K562 (cell line): Measurements from ENCODE around the gene RNF26.

ENCODE experiments used
- BHLHE40 ChIP-seq: IDR thresholded peaks from 2 replicates; pipeline ENCODE4 v1.6.1; 2011; ENCODE audit warnings: low read length, improper control_type of control experiment
- CHCHD3 ChIP-seq: fragments of 250-450 bp; sonication (Bioruptor Pico); IDR thresholded peaks from 2 replicates; pipeline ENCODE4 v2.1.2; 2022; ENCODE audit warnings: mild to moderate bottlenecking
- PCBP1 ChIP-seq: fragments of 200-400 bp; formaldehyde crosslinking; IDR thresholded peaks from 2 replicates; pipeline ENCODE4 v1.6.1; 2018; ENCODE audit warnings: mild to moderate bottlenecking, low read depth, low read length; ENCODE audit not compliant: poor library complexity, severe bottlenecking
- POLR2A ChIP-seq: fragments of 450-650 bp; conservative IDR thresholded peaks from 2 replicates; pipeline ENCODE4 v1.6.1; 2016
- TAF7 ChIP-seq: fragments of 450-650 bp; IDR thresholded peaks from 2 replicates; pipeline ENCODE4 v1.6.1; 2016; ENCODE audit warnings: missing genetic modification characterization, missing compliant biosample characterization
- TF ChIP-seq, protein P1 (sequence below), 3 experiments: IDR thresholded peaks in 2 of 3; conservative IDR thresholded peaks in 1 of 3; 2 replicates each; pipeline ENCODE4 v1.5.1; 2011 to 2012; ENCODE audit warnings: low read length in 3 of 3, mild to moderate bottlenecking in 3 of 3, control low read depth in 2 of 3, improper control_type of control experiment in 1 of 3, inconsistent platforms in 1 of 3, low read depth in 1 of 3, mixed read lengths in 1 of 3, moderate library complexity in 1 of 3; ENCODE audit not compliant: insufficient read depth in 2 of 3
- TF ChIP-seq, protein P2 (sequence below), 2 experiments: fragments of 450-650 bp; formaldehyde crosslinking in 1 of 2; IDR thresholded peaks; 2 replicates each; pipeline versions ENCODE4 v1.4.0 to v1.6.1; 2014 to 2020; ENCODE audit warnings: mild to moderate bottlenecking in 2 of 2, borderline replicate concordance in 1 of 2, low read depth in 1 of 2

- TF ChIP-seq, protein P1, sequence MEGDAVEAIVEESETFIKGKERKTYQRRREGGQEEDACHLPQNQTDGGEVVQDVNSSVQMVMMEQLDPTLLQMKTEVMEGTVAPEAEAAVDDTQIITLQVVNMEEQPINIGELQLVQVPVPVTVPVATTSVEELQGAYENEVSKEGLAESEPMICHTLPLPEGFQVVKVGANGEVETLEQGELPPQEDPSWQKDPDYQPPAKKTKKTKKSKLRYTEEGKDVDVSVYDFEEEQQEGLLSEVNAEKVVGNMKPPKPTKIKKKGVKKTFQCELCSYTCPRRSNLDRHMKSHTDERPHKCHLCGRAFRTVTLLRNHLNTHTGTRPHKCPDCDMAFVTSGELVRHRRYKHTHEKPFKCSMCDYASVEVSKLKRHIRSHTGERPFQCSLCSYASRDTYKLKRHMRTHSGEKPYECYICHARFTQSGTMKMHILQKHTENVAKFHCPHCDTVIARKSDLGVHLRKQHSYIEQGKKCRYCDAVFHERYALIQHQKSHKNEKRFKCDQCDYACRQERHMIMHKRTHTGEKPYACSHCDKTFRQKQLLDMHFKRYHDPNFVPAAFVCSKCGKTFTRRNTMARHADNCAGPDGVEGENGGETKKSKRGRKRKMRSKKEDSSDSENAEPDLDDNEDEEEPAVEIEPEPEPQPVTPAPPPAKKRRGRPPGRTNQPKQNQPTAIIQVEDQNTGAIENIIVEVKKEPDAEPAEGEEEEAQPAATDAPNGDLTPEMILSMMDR (IDR thresholded peaks at IDR 0.05 in 2 of 3, conservative IDR thresholded peaks at IDR 0.05 in 1 of 3; ENCODE audit: insufficient read depth in 2 of 3, low read depth in 1 of 3, low read length in 3 of 3) = no peak
- TF ChIP-seq, protein P2, sequence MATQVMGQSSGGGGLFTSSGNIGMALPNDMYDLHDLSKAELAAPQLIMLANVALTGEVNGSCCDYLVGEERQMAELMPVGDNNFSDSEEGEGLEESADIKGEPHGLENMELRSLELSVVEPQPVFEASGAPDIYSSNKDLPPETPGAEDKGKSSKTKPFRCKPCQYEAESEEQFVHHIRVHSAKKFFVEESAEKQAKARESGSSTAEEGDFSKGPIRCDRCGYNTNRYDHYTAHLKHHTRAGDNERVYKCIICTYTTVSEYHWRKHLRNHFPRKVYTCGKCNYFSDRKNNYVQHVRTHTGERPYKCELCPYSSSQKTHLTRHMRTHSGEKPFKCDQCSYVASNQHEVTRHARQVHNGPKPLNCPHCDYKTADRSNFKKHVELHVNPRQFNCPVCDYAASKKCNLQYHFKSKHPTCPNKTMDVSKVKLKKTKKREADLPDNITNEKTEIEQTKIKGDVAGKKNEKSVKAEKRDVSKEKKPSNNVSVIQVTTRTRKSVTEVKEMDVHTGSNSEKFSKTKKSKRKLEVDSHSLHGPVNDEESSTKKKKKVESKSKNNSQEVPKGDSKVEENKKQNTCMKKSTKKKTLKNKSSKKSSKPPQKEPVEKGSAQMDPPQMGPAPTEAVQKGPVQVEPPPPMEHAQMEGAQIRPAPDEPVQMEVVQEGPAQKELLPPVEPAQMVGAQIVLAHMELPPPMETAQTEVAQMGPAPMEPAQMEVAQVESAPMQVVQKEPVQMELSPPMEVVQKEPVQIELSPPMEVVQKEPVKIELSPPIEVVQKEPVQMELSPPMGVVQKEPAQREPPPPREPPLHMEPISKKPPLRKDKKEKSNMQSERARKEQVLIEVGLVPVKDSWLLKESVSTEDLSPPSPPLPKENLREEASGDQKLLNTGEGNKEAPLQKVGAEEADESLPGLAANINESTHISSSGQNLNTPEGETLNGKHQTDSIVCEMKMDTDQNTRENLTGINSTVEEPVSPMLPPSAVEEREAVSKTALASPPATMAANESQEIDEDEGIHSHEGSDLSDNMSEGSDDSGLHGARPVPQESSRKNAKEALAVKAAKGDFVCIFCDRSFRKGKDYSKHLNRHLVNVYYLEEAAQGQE (IDR thresholded peaks at IDR 0.05; ENCODE audit: borderline replicate concordance) = peak; percentile 11; the same call in 1 of the 2 replicates
- TF ChIP-seq, protein P2 (CRISPR knock-in tag; IDR thresholded peaks at IDR 0.05; ENCODE audit: low read depth) = 0 out of 2 replicates have a peak, but pooled peaks have one; percentile 33
- TF ChIP-seq CHCHD3 (CRISPR knock-in tag) (no peak), BHLHE40 (peak; percentile 93), POLR2A (no peak), PCBP1 (no peak), TAF7 (tag) (no peak)
Observed at GRCh38 chr11:119374632-119375336, 40.5 kb downstream of the RNF26 start.
